HCT116 (cell line): ENCODE data around the gene PEDS1. TPM values are rescaled to one million over a fixed set of nuclear protein-coding genes. Genes with fewer than 3 reads are reported as not detected.
A peak's percentile ranks its signal among the peaks of the same experiment; 100 is the strongest.

Experiments used
- ATAC-seq: fragments of 200-7000 bp; cut with Tn5 transposase; 2 replicates; pipeline ENCODE4 v1.9.1; 2020; ENCODE audit warnings: mild to moderate bottlenecking, moderate library complexity
- BruUV-seq: library from RNA; stranded (reverse); fragments of 400-500 nt; replicated peaks from 2 replicates; lab custom pipeline; 2021; lab: Mats Ljungman, UMichigan
- CTCF ChIA-PET: fragments of 300-600 bp; sonication (Branson Sonifier 250); formaldehyde crosslinking; loops from one replicate; lab custom pipeline; 2021; ENCODE audit warnings: antibody characterized with exemption; lab: Charles Lee
- POLR2A ChIA-PET: fragments of 300-600, 350-600 bp; sonication (Branson Sonifier 250); formaldehyde crosslinking; loops from one replicate; lab custom pipeline; 2021; ENCODE audit warnings: antibody characterized with exemption; lab: Charles Lee
- RAD21 ChIA-PET, 2 experiments: fragments of 300-600 bp; sonication (Branson Sonifier 250); formaldehyde crosslinking; loops; one replicate each; lab custom pipeline; 2023; ENCODE audit warnings: low total read pairs in 2 of 2; ENCODE audit not compliant: uncharacterized antibody in 2 of 2, unreplicated experiment in 2 of 2, low non-redundant PET in 1 of 2; lab: Charles Lee
- DNase-seq: peaks from one replicate; pipeline ENCODE4 v3.0.0-alpha.2; 2010; ENCODE audit warnings: low read depth, low spot score
- H2AFZ ChIP-seq: fragments of 200-600 bp; shearing (Covaris generic), sonication (generic); 2 replicates; pipeline ENCODE4 v1.6.1; 2017; ENCODE audit warnings: low read depth, mixed run types, mixed read lengths, antibody characterized with exemption, low read length; ENCODE audit not compliant: poor library complexity, severe bottlenecking
- H3K27ac ChIP-seq: 2 replicates; pipeline ENCODE4 v1.5.1; 2012; ENCODE audit warnings: low read depth, low read length
- H3K27me3 ChIP-seq: fragments of 200-600 bp; sonication (generic); 2 replicates; pipeline ENCODE4 v1.6.1; 2016; ENCODE audit warnings: mixed run types, low read length, mixed read lengths; ENCODE audit not compliant: insufficient read depth
- H3K36me3 ChIP-seq, 2 experiments: fragments of 200-500 bp in 1 of 2; fragments of 200-600 bp in 1 of 2; sonication (Bioruptor generic) in 1 of 2; sonication (generic) in 1 of 2; 2 replicates each; pipeline versions ENCODE4 v1.5.1 to v1.6.1; 2014 to 2016; ENCODE audit warnings: low read length in 2 of 2, inconsistent platforms in 1 of 2, mixed read lengths in 1 of 2, mixed run types in 1 of 2; ENCODE audit not compliant: insufficient read depth in 2 of 2, control insufficient read depth in 1 of 2
- H3K4me1 ChIP-seq, 2 experiments: fragments of 200-600 bp in 1 of 2; sonication (generic) in 1 of 2; 2 replicates each; pipeline versions ENCODE4 v1.5.1 to v1.6.1; 2012 to 2017; ENCODE audit warnings: low read length in 2 of 2, inconsistent platforms in 1 of 2, mild to moderate bottlenecking in 1 of 2, mixed read lengths in 1 of 2, mixed run types in 1 of 2, moderate library complexity in 1 of 2; ENCODE audit not compliant: insufficient read depth in 2 of 2, control insufficient read depth in 1 of 2
- H3K4me2 ChIP-seq: fragments of 200-600 bp; sonication (generic); 2 replicates; pipeline ENCODE4 v1.6.1; 2017; ENCODE audit warnings: mixed run types, low read length, mixed read lengths
- H3K4me3 ChIP-seq, 2 experiments: fragments of 200-600 bp in 1 of 2; sonication (generic) in 1 of 2; replicated peaks in 1 of 2; 2 replicates each; pipeline ENCODE4 v1.5.1; 2011 to 2016; ENCODE audit warnings: low read length in 2 of 2, control low read depth in 1 of 2, low read depth in 1 of 2, mild to moderate bottlenecking in 1 of 2, mixed read lengths in 1 of 2, mixed run types in 1 of 2
- H3K79me2 ChIP-seq: fragments of 200-600 bp; sonication (generic); 2 replicates; pipeline ENCODE4 v1.6.1; 2017; ENCODE audit warnings: mild to moderate bottlenecking, mixed run types, low read length, moderate library complexity, mixed read lengths; ENCODE audit not compliant: insufficient read depth
- H3K9ac ChIP-seq: fragments of 200-600 bp; sonication (generic); 2 replicates; pipeline ENCODE4 v1.6.1; 2016; ENCODE audit warnings: low read length, mixed read lengths
- H3K9me2 ChIP-seq: fragments of 200-600 bp; sonication (generic), shearing (Covaris generic); 2 replicates; pipeline ENCODE4 v1.6.1; 2017; ENCODE audit warnings: mixed run types, mild to moderate bottlenecking, moderate library complexity; ENCODE audit not compliant: insufficient read depth
- H3K9me3 ChIP-seq, 2 experiments: fragments of 200-500 bp in 1 of 2; fragments of 200-600 bp in 1 of 2; sonication (Bioruptor generic) in 1 of 2; sonication (generic) in 1 of 2; 2 replicates each; pipeline ENCODE4 v1.6.1; 2014 to 2017; ENCODE audit warnings: low read length in 2 of 2, mixed read lengths in 2 of 2, inconsistent platforms in 1 of 2, low read depth in 1 of 2, mild to moderate bottlenecking in 1 of 2, mixed run types in 1 of 2, moderate library complexity in 1 of 2; ENCODE audit not compliant: control insufficient read depth in 1 of 2, insufficient read depth in 1 of 2
- H4K20me1 ChIP-seq: fragments of 200-600 bp; sonication (generic), shearing (Covaris generic); 2 replicates; pipeline ENCODE4 v1.6.1; 2017; ENCODE audit warnings: mixed run types, mild to moderate bottlenecking, moderate library complexity; ENCODE audit not compliant: insufficient read depth
- CBX3 ChIP-seq: IDR thresholded peaks from 2 replicates; pipeline ENCODE4 v1.6.1; 2012; ENCODE audit warnings: low read depth
- JUND ChIP-seq: IDR thresholded peaks from 2 replicates; pipeline ENCODE4 v1.6.1; 2012
- POLR2A ChIP-seq: IDR thresholded peaks from 2 replicates; pipeline ENCODE4 v1.7.0; 2011; ENCODE audit warnings: borderline replicate concordance; ENCODE audit not compliant: insufficient read depth, insufficient read length; ENCODE audit errors: extremely low read depth
- POLR2AphosphoS5 ChIP-seq: IDR thresholded peaks from 2 replicates; pipeline ENCODE4 v1.6.1; 2011; ENCODE audit warnings: mild to moderate bottlenecking, low read depth, low read length, moderate library complexity
- SIN3A ChIP-seq: IDR thresholded peaks from 2 replicates; pipeline ENCODE4 v1.6.1; 2012; ENCODE audit warnings: low read depth
- YY1 ChIP-seq: IDR thresholded peaks from 2 replicates; pipeline ENCODE4 v1.6.1; 2011; ENCODE audit warnings: low read length, low read depth, moderate library complexity, mild to moderate bottlenecking; ENCODE audit not compliant: insufficient replicate concordance; ENCODE audit errors: extremely low read depth
- ZFX ChIP-seq: fragments of 450-650 bp; IDR thresholded peaks from 2 replicates; pipeline ENCODE4 v1.6.1; 2017
- intact Hi-C: fragments of 100-400 bp; cut with micrococcal nuclease; formaldehyde crosslinking; loops from 2 replicates; pipeline ENCODE4 v1.10.0; 2022
- total RNA-seq: library from RNA; stranded (reverse); gene quantifications from one replicate; pipeline ENCODE4 v1.2.1, GENCODE V29; 2021; ENCODE audit not compliant: unreplicated experiment
- TF ChIP-seq, protein P1 (sequence below): IDR thresholded peaks from 2 replicates; pipeline ENCODE4 v1.6.1; 2012

Gene PEDS1
- total RNA-seq, 1 experiment from 2014 or later: 31.9 TPM

GRCh38 chr20:50115591-50116367, 37.7 kb downstream of the PEDS1 start:
- Histone ChIP-seq H3K79me2 (peaks cover 22% of the 10 kb centered on the region), H3K9ac (peak overlapping the region; percentile 68), H3K9me3 (no peaks in the 10 kb centered on the region), H3K4me1 (peaks cover 25 to 40% of the 10 kb centered on the region in 2 experiments), H3K36me3 (no peaks in the 10 kb centered on the region), H3K27me3 (no peaks in the 10 kb centered on the region), H2AFZ (peak overlapping the region; percentile 59), H4K20me1 (no peaks in the 10 kb centered on the region)
- ChIA-PET POLR2A (interaction anchor here (0.9 to 2.5 kb wide), 12 partner anchors 10 to 368 kb away, joined by 3 to 11 read pairs (median 4); partner anchors contain the start of genes CEBPB and PEDS1), RAD21 (interaction anchor here (0.6 to 1.3 kb wide), 4 partner anchors 37 to 401 kb away, joined by 3 read pairs; no protein-coding TSS in a partner anchor), CTCF (interaction anchor here (1.0 to 2.7 kb wide), 11 partner anchors 18 to 137 kb away, joined by 3 to 9 read pairs (median 5); partner anchors contain the start of gene PEDS1)
- BruUV-seq: no TSS peak
- peak; percentile 80 for ATAC-seq
- TF ChIP-seq JUND (no peak), POLR2A (peak; percentile 73), ZFX (no peak), CBX3 (peak; percentile 62; the same call in 1 of the 2 replicates), SIN3A (peak; percentile 59; the same call in 1 of the 2 replicates), POLR2AphosphoS5 (peak; percentile 92), YY1 (peak; percentile 16)
- TF ChIP-seq, protein P1, sequence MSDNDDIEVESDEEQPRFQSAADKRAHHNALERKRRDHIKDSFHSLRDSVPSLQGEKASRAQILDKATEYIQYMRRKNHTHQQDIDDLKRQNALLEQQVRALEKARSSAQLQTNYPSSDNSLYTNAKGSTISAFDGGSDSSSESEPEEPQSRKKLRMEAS: peak; percentile 80; the same call in 1 of the 2 replicates
- TF ChIP-seq, all 23 proteins: peak for 6
- Histone ChIP-seq H3K27ac (peak overlapping the region; percentile 55), H3K9me2 (no peaks in the 10 kb centered on the region), H3K4me3 (peak overlapping the region; percentile 51 to 64), H3K4me2 (peak overlapping the region; percentile 94)
- peak; percentile 90 for DNase-seq
- intact Hi-C loops: no loop called here
